HK-2 (cell line): Measurements from ENCODE around the gene SLC1A5.
A peak's percentile ranks its signal among the peaks of the same experiment; 100 is the strongest.
"Not testable (repeated sequence)": the region's sequence is repeated elsewhere in the genome, so short reads cannot be mapped to it uniquely, and the experiment has no call there.

ENCODE experiments used
- DNase-seq: peaks from one replicate; pipeline ENCODE4 v3.0.0-alpha.2; 2018; ENCODE audit not compliant: unreplicated experiment

The SLC1A5 gene

DNA sequence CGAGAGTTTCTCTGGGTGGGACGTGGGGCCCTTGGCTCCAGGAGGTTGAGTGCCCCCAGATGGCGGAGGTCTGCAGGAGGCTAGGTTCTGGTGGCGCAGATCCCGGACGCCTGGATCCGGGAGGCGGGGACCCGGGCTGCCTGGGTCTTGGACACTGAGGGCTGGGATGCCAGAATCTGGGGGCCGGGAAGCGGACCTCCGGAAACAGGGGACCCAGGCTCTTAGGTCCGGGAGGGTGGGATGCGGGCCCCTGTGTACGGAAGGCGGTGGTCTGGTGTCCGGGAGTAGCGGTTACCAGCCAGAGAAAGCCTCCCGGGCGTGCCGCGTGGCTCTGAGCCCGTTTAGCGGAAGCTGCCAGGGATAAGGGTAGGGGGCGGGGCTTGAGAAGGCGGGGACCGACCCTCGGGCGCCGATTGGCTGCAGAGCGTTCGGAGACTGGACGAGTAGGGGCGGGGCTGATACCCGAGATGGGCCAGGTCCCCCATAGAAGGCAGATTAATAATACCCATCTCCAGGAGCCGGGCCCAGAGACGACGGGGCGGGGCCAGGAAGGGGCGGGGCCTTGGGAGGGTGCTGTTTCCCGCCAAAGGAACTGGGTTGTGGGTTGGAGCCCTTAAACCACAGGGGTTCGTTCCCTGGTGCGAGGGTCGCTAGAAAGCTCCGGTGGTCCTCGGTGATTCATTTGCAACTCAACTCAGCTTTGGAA, at the start of gene SLC1A5:
SLC1A5 (minus strand) TSS at position 333 of the 706 bp plus-strand sequence. CDS start 629 bp downstream, outside the sequence.
- DNase-seq: peak; percentile 99

DNA sequence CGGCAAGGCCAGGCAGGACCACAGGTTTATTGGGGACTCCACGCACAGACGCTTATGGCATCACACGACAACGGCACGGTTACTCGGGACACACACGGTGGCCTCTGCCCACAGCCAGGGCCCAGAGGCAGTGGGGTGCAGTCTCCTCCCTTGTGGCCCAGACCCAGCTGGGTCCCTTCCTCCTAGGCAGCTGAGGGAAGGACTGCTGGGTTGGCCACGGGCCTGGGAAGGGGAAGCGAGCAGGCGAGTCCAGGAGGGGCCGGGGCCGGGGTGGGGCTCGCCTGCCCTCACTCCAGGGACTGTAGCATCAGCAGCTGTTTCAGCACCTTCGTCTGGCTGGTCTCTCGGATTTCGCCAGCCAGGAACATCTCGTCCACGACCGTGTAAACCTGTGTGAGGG, 49.8 kb upstream of the SLC1A5 start:
- DNase-seq: no peak

DNA sequence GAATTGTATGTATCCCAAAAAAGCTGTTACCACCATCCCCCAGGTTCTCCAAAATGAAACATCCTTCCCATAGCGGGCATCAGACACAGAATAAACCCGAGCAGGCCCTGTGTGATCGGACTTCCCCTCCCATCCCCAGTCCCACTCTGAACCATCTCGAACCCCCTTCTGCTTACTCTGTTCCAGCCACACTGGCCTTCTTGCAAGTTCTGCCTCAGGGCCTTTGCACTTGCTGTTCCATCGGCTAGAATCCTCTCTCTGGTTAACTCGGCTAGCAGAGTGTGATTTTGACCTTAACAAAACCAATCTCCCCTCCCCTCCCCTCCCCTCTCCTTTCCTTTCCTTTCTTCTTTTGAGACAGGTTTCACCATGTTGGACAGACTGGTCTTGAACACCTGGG, 46.6 kb upstream of the SLC1A5 start:
- DNase-seq: no peak

DNA sequence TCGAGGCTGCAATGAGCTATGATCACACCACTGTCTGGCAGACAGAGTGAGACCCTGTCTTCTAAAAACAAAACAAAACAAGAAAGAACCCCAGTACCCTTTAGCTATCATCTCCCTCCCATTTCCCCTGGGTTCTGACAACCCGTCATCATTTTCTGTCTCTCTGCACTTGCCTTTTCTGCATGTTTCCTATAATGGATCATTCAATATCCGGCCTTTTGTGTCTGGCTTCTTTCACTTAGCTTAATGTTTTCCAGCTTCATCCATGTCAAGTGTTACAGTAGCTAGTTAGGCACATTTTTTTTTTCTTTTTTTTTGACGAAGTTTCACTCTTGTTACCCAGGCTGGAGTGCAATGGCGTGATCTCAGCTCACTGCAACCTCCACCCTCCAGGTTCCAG, 45.7 kb upstream of the SLC1A5 start:
- no peak for DNase-seq

DNA sequence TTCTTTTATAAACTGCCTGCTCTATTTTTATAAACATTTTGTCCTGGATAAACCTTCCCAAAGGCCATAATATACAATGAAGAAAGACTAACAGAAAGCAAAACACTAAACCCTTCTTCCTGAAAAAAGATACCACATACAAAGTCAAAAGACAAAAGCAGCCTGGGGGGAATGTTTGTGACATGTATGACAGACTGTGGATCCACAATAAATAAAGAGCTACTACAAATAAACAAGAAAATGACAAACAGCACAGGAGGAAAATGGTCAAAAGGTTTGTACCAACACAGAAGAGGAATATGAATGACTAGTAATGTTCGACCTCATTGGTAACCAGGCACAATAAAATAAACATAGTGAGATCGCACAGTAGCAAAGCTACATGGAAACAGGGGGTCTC, 42.5 kb upstream of the SLC1A5 start:
- DNase-seq: no peak

DNA sequence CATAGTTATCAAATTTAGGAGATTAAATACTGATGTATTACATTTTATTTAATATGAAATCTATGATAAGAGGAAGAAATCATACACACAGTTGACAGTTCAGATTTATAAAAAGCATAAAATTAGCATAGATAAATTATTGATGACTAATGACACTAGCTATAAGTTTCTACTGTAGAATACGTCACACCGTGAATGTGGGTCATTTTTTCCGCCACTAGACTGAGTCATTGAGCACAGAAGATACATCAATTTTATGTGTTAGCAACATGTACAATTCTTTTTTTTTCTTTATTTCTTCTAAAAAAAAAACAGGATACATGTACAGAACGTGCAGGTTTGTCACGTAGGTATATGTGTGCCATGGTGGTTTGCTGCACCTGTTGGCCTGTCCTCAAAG, 40.1 kb upstream of the SLC1A5 start:
- DNase-seq: no peak

DNA sequence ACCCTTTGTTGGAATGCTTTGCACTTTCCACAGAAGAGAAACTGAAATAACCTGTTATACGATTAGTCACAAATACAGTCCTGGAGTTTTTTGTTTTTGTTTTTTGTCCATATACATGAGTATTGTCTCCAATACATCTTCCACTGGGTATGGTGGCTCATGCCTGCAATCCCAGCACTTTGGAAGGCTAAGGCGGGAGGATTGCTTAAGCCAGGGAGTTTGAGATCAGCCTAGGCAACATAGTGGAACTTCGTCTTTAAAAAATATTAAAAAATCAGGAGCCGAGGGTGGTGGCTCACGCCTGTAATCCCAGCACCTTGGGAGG, 37.3 kb upstream of the SLC1A5 start:
- no peak for DNase-seq

DNA sequence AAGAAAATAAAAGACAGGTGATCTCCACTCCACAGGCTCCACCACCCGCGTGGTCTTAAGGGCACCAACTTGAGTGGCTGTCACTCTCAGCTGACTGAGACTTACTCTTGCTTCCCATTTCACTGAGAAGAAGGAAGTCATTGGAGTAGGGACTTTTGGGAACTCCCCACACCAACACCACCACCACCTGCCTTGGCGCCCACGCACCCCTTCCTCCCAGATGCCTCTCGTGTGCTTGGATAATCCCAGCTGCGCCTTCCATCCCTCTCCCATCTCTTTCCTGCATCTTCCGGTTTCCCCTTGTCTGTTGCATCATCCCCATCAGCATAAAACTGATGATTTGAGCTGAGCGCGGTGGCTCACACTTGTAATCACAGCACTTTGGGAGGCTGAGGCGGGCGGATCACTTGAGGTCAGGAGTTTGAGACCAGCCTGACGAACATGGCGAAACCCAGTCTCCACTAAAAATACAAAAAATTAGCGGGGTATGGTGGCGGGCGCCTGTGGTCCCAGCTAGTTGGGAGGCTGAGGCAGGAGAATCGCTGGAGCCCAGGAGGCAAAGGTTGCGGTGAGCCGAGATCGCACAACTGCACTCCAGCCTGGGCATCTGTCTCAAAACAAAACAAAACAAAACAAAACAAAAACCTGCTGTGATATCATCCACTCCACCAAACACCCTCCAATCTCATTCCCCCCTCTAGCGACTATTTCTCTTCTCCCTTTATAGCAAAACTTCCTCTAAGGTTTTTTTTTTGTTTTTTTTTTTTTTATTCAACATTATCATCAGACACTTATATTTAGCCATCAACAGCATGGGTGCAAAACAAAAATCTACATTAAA, 36.7 kb upstream of the SLC1A5 start:
- no peak for DNase-seq

DNA sequence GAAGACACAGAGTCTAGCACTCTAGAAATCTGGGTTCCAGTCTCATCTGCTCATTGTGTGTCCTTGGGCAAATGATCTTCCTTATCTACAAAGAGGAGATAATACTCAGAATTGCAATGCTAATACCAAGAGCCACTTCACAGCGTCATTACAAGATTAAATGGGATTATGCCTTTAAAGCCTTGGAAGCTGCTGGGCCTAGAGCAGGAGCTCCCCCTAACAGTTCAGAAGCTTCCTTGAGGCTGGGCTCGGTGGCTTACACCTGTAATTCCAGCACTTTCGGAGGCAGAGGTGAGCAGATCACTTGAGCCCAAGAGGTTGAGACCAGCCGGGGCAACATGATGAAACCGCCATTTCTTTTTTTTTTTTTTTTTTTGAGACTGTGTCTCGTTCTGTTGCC, 34.7 kb upstream of the SLC1A5 start:
- DNase-seq: no peak

DNA sequence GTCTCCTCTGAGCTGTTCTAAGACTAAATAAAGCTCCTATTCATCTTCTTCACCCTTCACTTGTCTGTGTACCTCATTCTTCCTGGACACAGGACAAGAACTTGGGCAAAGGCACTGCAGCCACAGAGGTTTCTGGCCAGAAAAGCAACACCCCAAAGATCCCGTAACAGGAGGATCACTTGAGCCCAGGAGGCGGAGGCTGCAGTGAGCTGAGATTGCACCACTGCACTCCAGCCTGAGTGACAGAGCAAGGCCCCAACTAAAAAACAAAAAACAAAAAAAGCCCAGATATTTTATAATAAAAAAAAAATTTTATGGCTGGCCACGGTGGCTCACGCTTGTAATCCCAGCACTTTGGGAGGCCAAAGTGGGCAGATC, 34.0 kb upstream of the SLC1A5 start:
- not testable (repeated sequence) for DNase-seq

DNA sequence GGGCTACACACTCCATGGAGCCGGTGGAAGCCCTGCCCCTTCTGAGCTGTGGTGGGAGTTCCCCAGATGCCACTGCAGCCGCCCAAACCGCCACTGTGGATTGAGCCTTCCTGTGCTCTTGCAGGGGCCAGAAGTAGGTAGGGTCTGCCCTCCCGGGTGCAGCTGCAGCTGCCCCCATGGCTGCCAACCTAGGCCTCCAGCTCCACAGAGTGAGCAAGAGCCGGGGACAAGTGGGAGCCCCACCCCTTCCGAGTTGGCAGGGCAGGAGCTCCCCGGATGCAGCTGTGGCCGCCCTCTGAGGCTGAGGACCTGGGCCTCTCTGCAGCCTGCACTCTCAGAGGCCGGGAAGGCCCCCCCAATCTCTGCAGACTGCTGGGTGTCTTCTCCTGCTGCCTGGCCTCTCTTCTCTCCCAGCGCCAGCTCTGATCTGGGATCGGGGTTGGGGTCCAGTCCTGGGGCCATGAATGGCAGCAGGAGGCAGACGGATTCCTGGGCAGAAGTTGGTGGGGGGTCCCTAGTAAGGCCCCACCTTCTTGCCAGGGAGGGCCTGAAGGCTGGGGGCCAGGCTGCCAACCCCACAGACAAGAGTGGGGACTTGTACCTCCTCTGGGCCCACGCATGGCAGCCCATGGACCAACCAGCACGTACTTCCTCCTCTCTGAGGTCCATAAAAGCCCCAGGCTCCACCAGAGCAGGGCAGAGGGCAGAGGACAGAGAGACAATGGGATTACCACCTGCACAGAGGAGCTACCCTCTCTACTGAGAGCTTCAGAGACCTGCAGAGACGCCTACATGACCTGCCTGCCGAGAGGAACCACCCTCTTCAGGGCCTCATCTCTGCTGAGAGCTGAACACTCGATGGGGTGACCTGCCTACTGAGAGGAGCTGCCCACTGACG, 33.4 kb upstream of the SLC1A5 start:
- no peak for DNase-seq

DNA sequence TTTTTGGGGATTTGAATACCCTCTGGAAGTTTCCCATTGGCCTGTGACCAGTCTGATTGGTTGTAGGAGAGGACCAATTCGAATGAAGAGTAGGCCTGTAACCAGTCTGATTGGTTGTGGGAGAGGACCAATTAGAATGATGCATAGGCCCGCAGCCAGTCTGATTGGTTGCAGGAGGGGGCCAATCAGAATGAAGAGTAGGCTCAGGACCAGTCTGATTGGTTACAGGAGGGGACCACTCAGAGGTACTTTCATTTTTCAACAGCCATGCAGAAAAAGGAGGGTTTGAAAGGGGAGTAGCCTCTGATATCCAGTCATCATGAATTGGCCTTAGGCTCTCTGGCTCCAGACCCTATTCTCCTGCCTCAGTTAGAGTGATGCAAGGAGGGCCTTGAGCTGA, 30.4 kb upstream of the SLC1A5 start:
- DNase-seq: no peak

DNA sequence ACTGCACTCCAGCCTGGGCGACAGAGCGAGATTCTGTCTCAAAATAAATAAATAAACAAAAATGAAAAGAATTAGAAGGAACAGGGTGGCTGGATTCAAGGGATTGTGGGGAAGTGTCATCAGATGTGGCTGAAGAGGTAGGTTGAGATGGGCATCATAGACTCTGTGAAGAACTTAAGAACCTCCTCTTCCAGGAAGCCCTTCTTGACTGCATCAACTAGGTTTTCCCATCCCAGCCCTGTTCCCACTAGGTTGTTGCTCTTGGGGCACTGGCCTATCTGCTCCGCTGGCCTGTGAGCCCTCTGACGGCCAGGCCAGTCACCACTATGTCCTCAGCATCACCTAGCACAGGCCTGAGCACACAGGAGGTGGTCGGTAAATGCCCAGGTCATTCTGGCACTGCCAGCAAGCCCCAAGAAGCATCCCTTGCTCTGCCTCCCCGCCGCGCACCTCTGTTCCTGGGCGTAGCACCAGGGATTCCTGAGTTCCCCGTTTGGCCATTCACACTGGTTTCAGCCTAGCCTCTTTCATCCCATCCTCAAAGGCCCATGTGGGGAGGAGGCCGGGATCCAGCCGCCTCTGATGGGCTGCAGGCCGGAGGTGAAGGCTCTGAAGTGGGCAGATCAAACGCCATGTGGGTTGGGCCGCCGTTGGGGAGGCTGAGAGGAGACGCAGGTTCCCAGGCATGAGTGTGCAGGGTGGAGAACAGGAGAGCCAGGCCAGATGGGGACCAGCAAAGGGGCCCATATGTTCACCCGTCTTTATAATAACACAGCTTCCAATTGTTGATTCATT, 27.6 kb upstream of the SLC1A5 start:
- no peak for DNase-seq

DNA sequence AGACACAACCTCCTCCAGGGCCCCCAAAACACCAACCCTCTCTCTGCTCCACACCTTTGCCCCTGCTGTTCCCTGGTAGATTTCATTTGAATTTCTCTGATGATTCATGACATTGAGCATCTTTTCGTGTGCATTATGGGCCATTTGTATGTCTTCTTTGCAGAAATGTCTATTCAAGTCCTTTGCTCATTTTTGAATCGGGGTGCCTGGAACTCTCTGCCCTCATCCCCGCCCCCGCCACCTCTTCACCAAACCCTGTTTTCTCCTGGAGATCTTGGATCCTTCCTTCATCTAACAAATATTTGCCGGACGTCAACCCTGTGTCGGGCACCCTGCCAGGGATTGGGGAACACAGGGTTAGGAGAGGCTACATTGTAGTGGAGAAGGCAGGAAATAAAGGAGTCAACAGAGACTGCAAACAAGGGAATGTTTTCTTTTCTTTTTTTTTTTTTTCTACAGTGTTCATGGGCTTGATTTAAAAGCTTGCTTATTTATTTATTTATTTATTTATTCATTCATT, 25.5 kb upstream of the SLC1A5 start:
- no peak for DNase-seq

DNA sequence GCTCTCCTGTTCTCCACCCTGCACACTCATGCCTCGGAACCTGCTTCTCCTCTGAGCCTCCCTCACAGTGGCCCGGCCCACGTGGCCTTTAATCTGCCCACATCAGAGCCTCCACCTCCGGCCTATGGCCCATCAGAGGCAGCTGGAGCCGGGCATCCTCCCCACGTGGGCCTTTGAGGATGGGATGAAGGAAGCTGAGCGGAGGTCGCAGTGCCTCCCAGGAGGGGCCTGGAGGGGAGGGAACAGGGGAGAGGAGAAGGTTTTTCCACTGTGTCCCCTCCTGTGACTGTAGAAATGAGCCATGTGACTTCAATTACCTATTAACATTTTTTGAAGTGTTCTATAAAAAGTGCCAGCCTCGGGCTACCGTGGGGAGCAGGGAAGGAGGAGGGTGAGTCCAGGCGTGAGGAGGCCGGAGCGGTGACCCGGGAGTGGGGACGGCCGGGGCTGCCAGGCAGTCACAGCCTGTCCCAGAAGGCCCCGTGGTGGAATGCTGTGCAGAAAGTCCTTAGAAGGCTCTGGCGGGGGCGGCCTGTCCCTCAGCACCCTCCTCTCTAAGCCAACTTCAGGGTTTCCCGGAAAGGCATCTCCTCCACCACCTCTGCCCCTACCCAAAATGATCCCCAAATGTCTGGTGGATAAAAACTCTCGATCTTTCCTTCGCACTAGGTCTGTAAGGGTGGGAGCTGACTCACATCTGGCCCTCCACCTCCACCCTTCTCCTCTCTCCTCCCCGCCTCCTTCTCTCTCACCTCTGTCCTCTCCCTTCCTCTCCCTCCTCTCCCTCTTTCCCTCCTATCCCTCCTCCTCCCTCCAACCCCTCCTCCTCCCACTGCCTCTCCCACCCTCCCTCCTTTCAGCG, 24.8 kb upstream of the SLC1A5 start:
- DNase-seq: no peak

DNA sequence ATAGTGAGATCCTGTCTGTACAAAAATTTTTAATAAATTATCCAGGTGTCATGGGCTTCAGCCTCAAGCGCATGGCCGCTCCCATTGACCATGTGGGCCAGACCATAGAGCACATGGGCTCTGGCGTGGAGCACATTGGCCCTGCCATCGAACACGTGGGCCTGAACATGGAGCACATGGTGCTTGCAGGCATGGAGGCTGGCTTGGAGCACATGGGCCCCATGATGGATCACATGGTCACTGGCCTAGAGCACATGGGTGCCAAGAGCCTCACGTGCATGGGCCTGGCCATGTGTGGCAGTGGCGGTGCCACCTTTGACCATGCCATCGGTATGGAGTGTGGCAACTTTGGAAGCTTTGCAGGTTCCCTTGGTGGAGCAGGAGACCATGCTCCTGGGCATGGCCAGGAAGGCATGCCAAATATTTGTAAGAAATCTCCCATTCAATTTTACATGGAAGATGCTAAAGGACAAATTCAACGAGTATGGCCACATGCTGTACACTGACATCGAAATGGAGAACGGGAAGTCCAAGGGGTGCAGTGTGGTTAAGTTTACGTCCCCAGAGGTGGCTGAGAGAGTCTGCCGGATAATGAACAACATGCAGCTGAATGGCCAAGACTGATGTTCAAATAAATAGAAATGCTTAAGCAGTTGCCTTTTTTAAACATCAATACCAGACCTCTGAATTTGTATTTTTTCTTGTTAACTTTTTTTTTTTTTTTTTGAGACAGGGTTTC, 21.3 kb upstream of the SLC1A5 start:
- DNase-seq: no peak

DNA sequence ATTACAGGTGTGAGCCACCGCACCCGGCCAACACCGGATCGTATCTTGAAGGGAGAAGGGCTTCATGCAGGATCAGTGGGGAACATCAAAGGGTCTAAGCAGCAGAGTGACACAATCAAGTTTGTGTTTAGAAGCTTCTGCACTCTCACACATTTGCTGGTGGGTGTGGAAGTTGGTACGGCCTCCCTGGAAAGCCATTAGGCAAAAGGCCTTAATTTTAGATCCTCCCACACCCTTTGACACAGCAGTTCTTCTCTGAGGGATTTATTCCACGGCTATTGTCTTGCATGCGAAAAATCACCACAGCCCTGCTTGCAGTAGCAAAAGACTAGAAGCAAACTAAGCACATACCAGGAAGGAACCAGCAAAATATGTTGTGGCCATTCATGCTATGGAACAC, 18.3 kb upstream of the SLC1A5 start:
- no peak for DNase-seq

DNA sequence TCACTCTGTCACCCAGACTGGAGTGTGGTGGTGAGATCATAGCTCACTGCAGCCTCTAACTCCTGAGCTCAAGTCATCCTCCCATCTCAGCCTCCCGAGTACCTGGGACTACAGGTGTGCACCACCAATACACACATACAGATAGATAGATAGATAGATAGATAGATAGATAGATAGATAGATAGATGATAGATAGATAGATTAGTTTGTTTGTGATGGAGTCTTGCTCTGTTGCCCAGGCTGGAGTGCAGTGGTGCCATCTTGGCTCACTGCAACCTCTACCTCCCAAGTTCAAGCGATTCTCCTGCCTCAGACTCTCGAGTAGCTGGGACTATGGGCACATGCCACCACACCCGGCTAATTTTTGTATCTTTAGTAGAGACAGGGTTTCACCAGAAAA, 16.0 kb upstream of the SLC1A5 start:
- DNase-seq: not testable (repeated sequence)

DNA sequence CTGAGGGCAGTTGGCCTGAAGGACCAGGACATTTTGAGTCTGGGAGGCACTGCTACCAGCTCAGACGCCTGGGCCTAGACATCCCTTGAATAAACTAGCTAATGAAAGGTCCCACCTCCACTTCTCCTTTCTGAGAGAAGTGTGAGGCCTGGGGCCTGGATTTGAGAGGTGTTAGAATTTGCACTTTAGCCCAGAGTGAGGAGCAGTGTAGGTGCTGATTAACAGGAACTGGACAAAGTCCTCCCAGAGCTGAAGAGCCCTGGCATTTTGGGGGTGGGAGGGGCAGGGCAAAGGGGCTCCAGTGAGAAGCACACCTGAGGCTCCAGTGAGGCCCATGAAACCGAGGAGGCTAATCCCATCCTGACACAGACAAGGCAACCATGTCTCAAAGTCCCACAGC, 15.2 kb upstream of the SLC1A5 start:
- no peak for DNase-seq

DNA sequence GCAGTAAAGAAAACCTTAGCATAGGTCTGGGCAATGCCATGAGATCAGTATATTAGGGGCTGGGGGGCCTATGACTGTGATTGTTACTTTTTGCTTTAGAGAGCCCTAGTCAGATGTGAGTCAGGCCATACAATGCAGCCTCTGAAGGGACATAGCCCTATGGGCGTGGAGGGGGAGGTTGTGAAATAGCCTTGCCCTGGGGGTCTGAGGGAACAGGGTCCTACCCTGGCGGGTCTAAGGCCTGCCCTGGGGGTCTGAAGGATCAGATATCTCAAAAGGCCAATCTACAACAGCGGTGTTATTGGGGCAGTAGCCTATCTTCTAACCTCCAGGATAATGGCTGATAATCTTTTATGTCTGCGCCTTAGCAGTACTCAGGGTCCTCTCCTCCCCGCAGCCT, 13.8 kb upstream of the SLC1A5 start:
- DNase-seq: no peak
